Measurements from ENCODE around the gene KATNB1. TPM values are rescaled to one million over a fixed set of nuclear protein-coding genes. Genes with fewer than 3 reads are reported as not detected.

KATNB1 gene
- total and polyA plus RNA-seq, 2 experiments from 2014 or later = 31.4 to 65.9 TPM

- Mint-ChIP-seq H3K27me3 (ENCODE audit: insufficient read depth, low read depth, poor library complexity) (peaks cover 12% of the 10 kb centered on the region), H3K4me1 (peaks cover 26% of the 10 kb centered on the region), H3K27ac (no peak overlapping the region), H3K9me3 (no peaks in the 10 kb centered on the region), H3K4me3 (no peak overlapping the region), H3K36me3 (ENCODE audit: low read depth) (no peaks in the 10 kb centered on the region; the same call in 2 of the 3 replicates)
- H3K27ac ChIP-seq (ENCODE audit: low read depth) = no peak overlapping the region
- DNase-seq (ENCODE audit: low spot score) (no peak), ATAC-seq (no peak)
- H2AFZ ChIP-seq = no peak overlapping the region
- H3K9me2 ChIP-seq (ENCODE audit: insufficient read depth) = no peaks in the 10 kb centered on the region
- H3K4me3 ChIP-seq = no peak overlapping the region
- peaks cover 13% of the 10 kb centered on the region for H3K4me1 ChIP-seq (ENCODE audit: insufficient read depth)
- peaks cover 2% of the 10 kb centered on the region for H3F3A ChIP-seq (replicated peaks; ENCODE audit: low read depth)
- H3K27me3 ChIP-seq (ENCODE audit: insufficient read depth) = no peaks in the 10 kb centered on the region
- no peak overlapping the region for H3K4me2 ChIP-seq
- H3K36me3 ChIP-seq (ENCODE audit: insufficient read depth) = no peaks in the 10 kb centered on the region
- no peaks in the 10 kb centered on the region for H3K79me2 ChIP-seq (replicated peaks; ENCODE audit: insufficient read depth)
- no peak for TF ChIP-seq ZNF114 (CRISPR knock-in tag; IDR thresholded peaks at IDR 0.05)
- TF ChIP-seq REST (IDR thresholded peaks at IDR 0.05; ENCODE audit: unreplicated experiment) = no peak
- no peak for TF ChIP-seq ETS1 (IDR thresholded peaks at IDR 0.05)
- TF ChIP-seq CTCF (conservative IDR thresholded peaks at IDR 0.05; ENCODE audit: low read depth in 2 of 2) = no peak
- no peak for TF ChIP-seq NANOG (IDR thresholded peaks at IDR 0.05; ENCODE audit: borderline replicate concordance)
- TF ChIP-seq CREB1 (CRISPR knock-in tag; IDR thresholded peaks at IDR 0.05; ENCODE audit: low read depth) = no peak
- TF ChIP-seq POLR2AphosphoS5 (IDR thresholded peaks at IDR 0.05; ENCODE audit: low read depth) = no peak
- TF ChIP-seq ZNF462 (CRISPR knock-in tag; IDR thresholded peaks at IDR 0.05) = no peak
- TF ChIP-seq EZH2phosphoT487 (IDR thresholded peaks at IDR 0.05; ENCODE audit: unreplicated experiment) = no peak
- no peak for TF ChIP-seq ZNF331 (CRISPR knock-in tag; IDR thresholded peaks at IDR 0.05; ENCODE audit: low read depth)
- TF ChIP-seq EZH2 (IDR thresholded peaks at IDR 0.05; ENCODE audit: low read depth, unreplicated experiment) = no peak
- no peak for TF ChIP-seq STAT1 (IDR thresholded peaks at IDR 0.05; ENCODE audit: unreplicated experiment)
- TF ChIP-seq JUNB (IDR thresholded peaks at IDR 0.05; ENCODE audit: unreplicated experiment) = no peak
- no peaks in the 10 kb centered on the region; the same call in 1 of the 2 replicates for H4K20me1 ChIP-seq (replicated peaks; ENCODE audit: insufficient read depth)
Observed at GRCh38 chr16:57771141-57771785, 35.7 kb downstream of the KATNB1 start.

All from GM23338 (cell line).